Stomach (tissue), 4 donors: ENCODE data around the gene PDE9A.
"Not testable (repeated sequence)": the region's sequence is repeated elsewhere in the genome, so short reads cannot be mapped to it uniquely, and the experiment has no call there.

Experiments
- CTCF ChIP-seq, 7 experiments: fragments of 450-650 bp in 4 of 7; fragments of 200-600 bp in 3 of 7; sonication (generic) in 3 of 7; IDR thresholded peaks; one replicate each; pipeline ENCODE4 v1.5.1; 2016 to 2019; ENCODE audit warnings: antibody characterized with exemption in 7 of 7, control low read depth in 2 of 7, mild to moderate bottlenecking in 1 of 7
- EP300 ChIP-seq: sonication (generic); formaldehyde crosslinking; IDR thresholded peaks from one replicate; pipeline ENCODE4 v1.6.1; 2017; ENCODE audit warnings: antibody characterized with exemption
- POLR2A ChIP-seq, 4 donors: fragments of 450-650 bp; IDR thresholded peaks; one replicate each; pipeline ENCODE4 v1.6.1; 2016; ENCODE audit warnings: antibody characterized with exemption in 4 of 4, control low read depth in 2 of 4, mild to moderate bottlenecking in 1 of 4, moderate library complexity in 1 of 4

- TF ChIP-seq EP300; CTCF (IDR thresholded peaks at IDR 0.05); POLR2A (IDR thresholded peaks at IDR 0.05): not testable (repeated sequence)
Observed at GRCh38 chr21:42801616-42802015, 148.2 kb downstream of the PDE9A start.
